ENCODE measurements around the gene BCDIN3D. TPM values are rescaled to one million over a fixed set of nuclear protein-coding genes. Genes with fewer than 3 reads are reported as not detected.

Gene BCDIN3D
- total RNA-seq, 2 donors from 2014 or later = 3.0 to 8.0 TPM

DNA sequence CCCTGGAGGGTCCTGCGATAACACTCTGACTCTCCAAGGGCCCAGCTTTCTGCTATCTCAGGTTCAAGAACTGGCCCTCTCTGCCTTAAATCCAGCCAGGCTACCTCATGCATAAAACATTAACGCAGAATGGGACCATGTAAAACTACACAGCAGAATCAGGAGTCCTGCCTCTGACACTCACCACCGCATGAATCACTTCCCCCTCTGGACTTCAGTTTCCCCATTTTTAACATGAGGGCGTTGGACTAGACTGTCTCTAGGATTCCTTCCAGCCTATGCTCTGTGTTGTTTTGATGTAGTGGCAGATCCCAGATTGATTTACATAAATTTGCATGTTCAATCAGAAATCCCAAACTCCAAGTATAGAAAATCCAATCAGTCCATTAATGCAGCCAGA, 18.0 kb downstream of the BCDIN3D start:
- Histone ChIP-seq H3K27me3 (replicated peaks; ENCODE audit: insufficient read depth) (no peaks in the 10 kb centered on the region), H3K36me3 (no peaks in the 10 kb centered on the region), H3K4me1 (replicated peaks) (no peaks in the 10 kb centered on the region), H3K9me3 (no peaks in the 10 kb centered on the region), H3K27ac (peak overlapping the region in 1 of 2 donors; percentile 51), H3K4me3 (no peak overlapping the region)
- no peak for DNase-seq (ENCODE audit: low spot score)
- intact Hi-C loops (cut with DNase I) = no loop called here
- TF ChIP-seq, protein P1, sequence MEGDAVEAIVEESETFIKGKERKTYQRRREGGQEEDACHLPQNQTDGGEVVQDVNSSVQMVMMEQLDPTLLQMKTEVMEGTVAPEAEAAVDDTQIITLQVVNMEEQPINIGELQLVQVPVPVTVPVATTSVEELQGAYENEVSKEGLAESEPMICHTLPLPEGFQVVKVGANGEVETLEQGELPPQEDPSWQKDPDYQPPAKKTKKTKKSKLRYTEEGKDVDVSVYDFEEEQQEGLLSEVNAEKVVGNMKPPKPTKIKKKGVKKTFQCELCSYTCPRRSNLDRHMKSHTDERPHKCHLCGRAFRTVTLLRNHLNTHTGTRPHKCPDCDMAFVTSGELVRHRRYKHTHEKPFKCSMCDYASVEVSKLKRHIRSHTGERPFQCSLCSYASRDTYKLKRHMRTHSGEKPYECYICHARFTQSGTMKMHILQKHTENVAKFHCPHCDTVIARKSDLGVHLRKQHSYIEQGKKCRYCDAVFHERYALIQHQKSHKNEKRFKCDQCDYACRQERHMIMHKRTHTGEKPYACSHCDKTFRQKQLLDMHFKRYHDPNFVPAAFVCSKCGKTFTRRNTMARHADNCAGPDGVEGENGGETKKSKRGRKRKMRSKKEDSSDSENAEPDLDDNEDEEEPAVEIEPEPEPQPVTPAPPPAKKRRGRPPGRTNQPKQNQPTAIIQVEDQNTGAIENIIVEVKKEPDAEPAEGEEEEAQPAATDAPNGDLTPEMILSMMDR (IDR thresholded peaks at IDR 0.05) = no peak
- TF ChIP-seq POLR2A (IDR thresholded peaks at IDR 0.05) (no peak), POLR2AphosphoS5 (IDR thresholded peaks at IDR 0.05) (no peak)
- WGBS = 62% methylated on average over 4 of the region's 4 CpGs

GRCh38 chr12:49824416-49824815, 18.5 kb downstream of the BCDIN3D start:
- intact Hi-C loops (cut with DNase I) = no loop called here
- TF ChIP-seq, protein P1 (IDR thresholded peaks at IDR 0.05) = no peak
- TF ChIP-seq POLR2A (IDR thresholded peaks at IDR 0.05) (no peak), POLR2AphosphoS5 (IDR thresholded peaks at IDR 0.05) (no peak)
- Histone ChIP-seq H3K4me1 (replicated peaks) (no peaks in the 10 kb centered on the region), H3K4me3 (no peak overlapping the region), H3K27ac (no peak overlapping the region), H3K9me3 (no peaks in the 10 kb centered on the region), H3K27me3 (replicated peaks; ENCODE audit: insufficient read depth) (no peaks in the 10 kb centered on the region), H3K36me3 (no peaks in the 10 kb centered on the region)
- WGBS = 80% methylated on average over 8 of the region's 8 CpGs
- no peak for DNase-seq (ENCODE audit: low spot score)

DNA sequence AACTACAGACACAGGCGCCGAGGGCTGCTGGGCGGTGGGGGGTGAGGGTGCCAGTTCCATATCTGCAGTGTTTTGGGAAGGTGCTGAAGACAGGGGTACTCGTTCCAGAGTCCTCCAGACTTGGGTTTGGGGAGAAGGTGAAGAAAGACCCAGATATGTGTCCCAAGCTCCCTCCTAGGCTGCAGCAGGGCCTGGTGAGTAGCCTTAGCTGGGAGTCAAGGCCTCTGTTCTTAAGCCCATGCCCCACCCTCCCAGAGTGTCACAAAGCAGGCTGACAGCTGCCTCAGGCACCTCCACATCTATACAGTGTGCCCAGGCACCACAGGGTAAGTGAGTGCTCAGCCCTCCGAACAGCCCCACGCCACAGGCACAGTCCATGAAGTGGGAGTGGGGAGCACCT, 19.0 kb downstream of the BCDIN3D start:
- TF ChIP-seq POLR2A (IDR thresholded peaks at IDR 0.05) (no peak), POLR2AphosphoS5 (IDR thresholded peaks at IDR 0.05) (no peak)
- TF ChIP-seq, protein P1 (IDR thresholded peaks at IDR 0.05) = no peak
- WGBS = 84% methylated on average over 6 of the region's 6 CpGs
- Histone ChIP-seq H3K27me3 (replicated peaks; ENCODE audit: insufficient read depth) (no peaks in the 10 kb centered on the region), H3K36me3 (no peaks in the 10 kb centered on the region), H3K27ac (no peak overlapping the region), H3K9me3 (no peaks in the 10 kb centered on the region), H3K4me3 (no peak overlapping the region), H3K4me1 (replicated peaks) (no peaks in the 10 kb centered on the region)
- no peak for DNase-seq (ENCODE audit: low spot score)
- intact Hi-C loops (cut with DNase I) = no loop called here

GRCh38 chr12:49823350-49823749, 19.6 kb downstream of the BCDIN3D start:
- DNase-seq (ENCODE audit: low spot score) = no peak
- intact Hi-C loops (cut with DNase I) = no loop called here
- TF ChIP-seq POLR2AphosphoS5 (IDR thresholded peaks at IDR 0.05) (no peak), POLR2A (IDR thresholded peaks at IDR 0.05) (no peak)
- TF ChIP-seq, protein P1 (IDR thresholded peaks at IDR 0.05) = no peak
- no peak overlapping the region for H3K27ac ChIP-seq
- H3K4me1 ChIP-seq (replicated peaks) = no peaks in the 10 kb centered on the region
- H3K4me3 ChIP-seq = no peak overlapping the region
- no peaks in the 10 kb centered on the region for H3K9me3 ChIP-seq
- H3K36me3 ChIP-seq = no peaks in the 10 kb centered on the region
- H3K27me3 ChIP-seq (replicated peaks; ENCODE audit: insufficient read depth) = no peaks in the 10 kb centered on the region
- WGBS = 86% methylated on average over 1 of the region's 1 CpG

DNA sequence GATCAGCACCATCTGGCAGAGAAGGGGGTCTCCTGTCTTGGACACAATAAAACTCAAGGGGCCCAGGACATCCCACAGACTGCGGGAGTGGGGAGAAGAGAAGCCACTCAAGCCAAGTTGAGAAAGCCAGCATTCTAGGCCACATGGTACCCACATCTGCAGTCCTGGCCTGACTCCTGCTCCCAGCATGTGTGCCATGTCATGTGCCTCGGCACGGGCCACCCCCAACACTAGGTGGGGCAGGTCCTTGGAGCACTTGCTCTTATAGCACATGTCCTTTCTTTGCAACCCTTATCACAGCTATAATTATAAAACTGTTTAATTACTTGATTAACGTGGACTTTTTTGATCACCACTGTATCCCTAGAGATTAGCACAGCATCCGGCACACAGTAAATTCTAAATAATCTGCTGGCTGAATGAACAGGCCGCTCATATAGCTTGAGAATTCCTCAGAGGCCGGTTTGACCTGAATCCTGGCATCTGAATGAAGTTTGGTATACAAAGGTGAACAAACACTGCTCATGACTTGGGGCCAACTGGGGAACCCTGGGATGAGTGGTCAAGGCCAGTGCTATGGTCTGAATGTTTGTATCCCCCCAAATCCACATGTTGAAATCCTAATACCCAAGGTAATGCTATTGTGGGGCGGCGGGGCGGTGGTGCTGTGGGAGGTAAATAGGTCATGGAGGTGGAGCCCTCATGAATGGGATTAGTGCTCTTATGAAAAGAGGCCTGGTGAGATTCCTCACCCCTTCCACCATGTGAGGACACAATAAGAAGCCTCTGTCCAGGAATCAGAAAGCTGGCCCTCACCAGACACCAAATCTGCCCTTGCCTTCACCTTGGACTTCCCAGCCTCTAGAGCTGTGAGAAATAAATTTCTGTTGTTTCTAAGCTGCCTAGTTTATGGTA, 21.3 kb downstream of the BCDIN3D start:
- 70% methylated on average over 10 of the region's 10 CpGs for WGBS
- no peaks in the 10 kb centered on the region for H3K9me3 ChIP-seq
- H3K4me3 ChIP-seq = no peak overlapping the region
- H3K27ac ChIP-seq = no peak overlapping the region
- no peaks in the 10 kb centered on the region for H3K4me1 ChIP-seq (replicated peaks)
- DNase-seq (ENCODE audit: low spot score) = no peak
- TF ChIP-seq, protein P1 (IDR thresholded peaks at IDR 0.05) = no peak
- TF ChIP-seq POLR2AphosphoS5 (IDR thresholded peaks at IDR 0.05) (no peak), POLR2A (IDR thresholded peaks at IDR 0.05) (no peak)
- H3K27me3 ChIP-seq (replicated peaks; ENCODE audit: insufficient read depth) = no peaks in the 10 kb centered on the region
- intact Hi-C loops (cut with DNase I) = no loop called here
- H3K36me3 ChIP-seq = no peaks in the 10 kb centered on the region

All from prostate gland (tissue), 2 donors.